IgD-negative memory B cell (primary cell): ENCODE results near the gene SLC9A8. TPM values are rescaled to one million over a fixed set of nuclear protein-coding genes. Genes with fewer than 3 reads are reported as not detected.

Experiments
- H3K27ac Mint-ChIP-seq, 3 donors: one replicate each; pipeline ENCODE4 v1.8.0; 2020 to 2022; ENCODE audit warnings: mild to moderate bottlenecking in 3 of 3, mixed read lengths in 3 of 3, moderate library complexity in 1 of 3
- H3K27me3 Mint-ChIP-seq: one replicate; pipeline ENCODE4 v1.8.0; 2021; ENCODE audit warnings: mixed read lengths
- H3K36me3 Mint-ChIP-seq: one replicate; pipeline ENCODE4 v1.8.0; 2020; ENCODE audit warnings: mild to moderate bottlenecking, mixed read lengths
- H3K4me1 Mint-ChIP-seq, 3 donors: one replicate each; pipeline ENCODE4 v1.8.0; 2020 to 2022; ENCODE audit warnings: mixed read lengths in 3 of 3, mild to moderate bottlenecking in 1 of 3
- H3K4me3 Mint-ChIP-seq, 4 donors: one replicate each; pipeline ENCODE4 v1.8.0; 2020 to 2022; ENCODE audit warnings: mild to moderate bottlenecking in 4 of 4, mixed read lengths in 4 of 4, moderate library complexity in 3 of 4
- H3K9me3 Mint-ChIP-seq, 3 donors: one replicate each; pipeline ENCODE4 v1.8.0; 2020 to 2021; ENCODE audit warnings: mixed read lengths in 3 of 3, mild to moderate bottlenecking in 1 of 3
- polyA plus RNA-seq: library from polyadenylated mRNA; unstranded; fragments of 300-500 nt; fragmentation: Illumina TruSeq; gene quantifications from one replicate; pipeline ENCODE4 v1.2.3, GENCODE V29; 2021

The SLC9A8 gene
- polyA plus RNA-seq, 1 donor from 2014 or later, result 13.2 TPM

DNA sequence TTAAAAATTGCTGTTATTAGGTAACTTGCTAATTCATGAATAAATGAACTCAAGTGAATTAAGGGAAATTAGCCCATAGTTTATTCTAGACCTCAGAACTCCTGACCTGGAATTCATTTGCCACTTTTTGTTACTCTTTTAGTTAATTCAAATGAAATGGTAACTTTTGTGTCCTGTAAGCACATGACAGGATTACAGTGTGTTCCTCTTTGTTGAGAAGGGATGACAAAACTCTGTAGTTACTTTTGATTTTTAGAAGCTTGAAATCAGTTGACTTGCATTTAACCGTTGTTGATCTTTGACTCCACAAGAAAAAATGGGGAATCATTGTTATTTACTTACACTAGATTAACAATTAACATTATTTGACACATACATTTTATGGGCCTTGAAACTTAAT, 6.2 kb downstream of the SLC9A8 start:
- peaks cover 10% of the 10 kb centered on the region for H3K36me3 Mint-ChIP-seq
- H3K27ac Mint-ChIP-seq, result no peak overlapping the region
- H3K4me1 Mint-ChIP-seq, result peaks cover 25 to 32% (median 28%) of the 10 kb centered on the region in 3 donors
- H3K9me3 Mint-ChIP-seq, result no peaks in the 10 kb centered on the region
- peaks cover 2% of the 10 kb centered on the region for H3K27me3 Mint-ChIP-seq
- H3K4me3 Mint-ChIP-seq, result no peak overlapping the region

GRCh38 chr20:49819702-49820101, 7.1 kb downstream of the SLC9A8 start:
- Mint-ChIP-seq H3K4me3 (no peak overlapping the region), H3K27me3 (peaks cover 2% of the 10 kb centered on the region), H3K36me3 (peaks cover 10% of the 10 kb centered on the region), H3K4me1 (peaks cover 20 to 30% (median 24%) of the 10 kb centered on the region in 3 donors), H3K27ac (no peak overlapping the region), H3K9me3 (no peaks in the 10 kb centered on the region)

DNA sequence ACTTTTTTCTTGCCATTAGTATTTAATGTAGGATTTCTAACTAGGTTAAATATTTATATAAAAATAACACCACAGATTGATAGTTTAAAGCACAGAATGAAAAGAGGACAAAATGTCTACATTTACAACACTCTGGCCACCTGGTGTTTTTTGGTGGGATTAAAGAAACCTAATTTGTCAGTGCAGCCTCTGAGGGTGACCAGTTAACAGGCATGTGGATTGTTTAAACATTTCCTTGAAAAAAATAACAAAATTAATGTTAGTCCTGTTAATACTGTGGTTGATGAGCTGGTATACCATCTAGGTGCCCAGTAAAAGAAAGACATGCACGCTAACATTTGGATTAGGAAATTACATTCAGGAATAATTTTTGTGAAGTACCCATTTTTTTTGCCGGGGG, 8.8 kb downstream of the SLC9A8 start:
- peaks cover 2% of the 10 kb centered on the region for H3K27me3 Mint-ChIP-seq
- H3K4me3 Mint-ChIP-seq, result no peak overlapping the region
- peaks cover 10% of the 10 kb centered on the region for H3K36me3 Mint-ChIP-seq
- peaks cover 16 to 27% (median 24%) of the 10 kb centered on the region in 3 donors for H3K4me1 Mint-ChIP-seq
- no peaks in the 10 kb centered on the region for H3K9me3 Mint-ChIP-seq
- H3K27ac Mint-ChIP-seq, result no peak overlapping the region

- Mint-ChIP-seq H3K4me3 (no peak overlapping the region), H3K27me3 (peaks cover 2% of the 10 kb centered on the region), H3K4me1 (peaks cover 16 to 27% (median 24%) of the 10 kb centered on the region in 3 donors), H3K36me3 (peaks cover 10% of the 10 kb centered on the region), H3K9me3 (no peaks in the 10 kb centered on the region), H3K27ac (no peak overlapping the region)
Measured at GRCh38 chr20:49821870-49822331, 9.3 kb downstream of the SLC9A8 start.

- Mint-ChIP-seq H3K4me3 (peak overlapping the region in 1 of 4 donors; percentile 15), H3K27me3 (peaks cover 2% of the 10 kb centered on the region), H3K27ac (peak overlapping the region; percentile 0 to 83 (median 80)), H3K9me3 (no peaks in the 10 kb centered on the region), H3K4me1 (peaks cover 16 to 27% (median 24%) of the 10 kb centered on the region in 3 donors), H3K36me3 (peaks cover 10% of the 10 kb centered on the region)
Measured at GRCh38 chr20:49823152-49823847, 10.7 kb downstream of the SLC9A8 start.

DNA sequence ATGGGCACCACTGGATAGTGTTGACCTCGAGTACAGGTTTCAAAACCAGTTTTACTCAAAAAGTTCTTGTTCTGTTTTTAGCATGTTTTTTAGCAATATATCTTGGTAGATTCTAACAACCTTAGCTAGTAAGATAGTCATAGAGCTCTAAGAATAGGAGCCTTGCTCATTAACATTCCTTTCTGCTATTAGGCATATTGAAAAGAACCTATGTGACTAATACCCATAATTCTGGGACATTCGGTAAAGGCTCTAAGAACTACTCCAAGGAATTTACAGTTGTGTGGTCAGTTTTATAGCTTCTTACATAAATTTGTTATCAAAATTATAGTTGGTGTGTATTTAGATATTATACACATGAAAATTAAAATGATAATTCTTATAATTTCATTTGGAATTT, 11.6 kb downstream of the SLC9A8 start:
- peaks cover 9% of the 10 kb centered on the region for H3K36me3 Mint-ChIP-seq
- H3K4me3 Mint-ChIP-seq, result no peak overlapping the region
- H3K27ac Mint-ChIP-seq, result peak overlapping the region in 1 of 3 donors; percentile 83
- no peaks in the 10 kb centered on the region for H3K9me3 Mint-ChIP-seq
- peaks cover 2% of the 10 kb centered on the region for H3K27me3 Mint-ChIP-seq
- H3K4me1 Mint-ChIP-seq, result peaks cover 16 to 27% (median 24%) of the 10 kb centered on the region in 3 donors

GRCh38 chr20:49825521-49826033, 12.9 kb downstream of the SLC9A8 start:
- H3K27me3 Mint-ChIP-seq, result peaks cover 2% of the 10 kb centered on the region
- H3K9me3 Mint-ChIP-seq, result no peaks in the 10 kb centered on the region
- peak overlapping the region in 1 of 3 donors; percentile 80 for H3K27ac Mint-ChIP-seq
- peaks cover 4% of the 10 kb centered on the region for H3K36me3 Mint-ChIP-seq
- H3K4me1 Mint-ChIP-seq, result peaks cover 16 to 27% (median 24%) of the 10 kb centered on the region in 3 donors
- H3K4me3 Mint-ChIP-seq, result no peak overlapping the region

DNA sequence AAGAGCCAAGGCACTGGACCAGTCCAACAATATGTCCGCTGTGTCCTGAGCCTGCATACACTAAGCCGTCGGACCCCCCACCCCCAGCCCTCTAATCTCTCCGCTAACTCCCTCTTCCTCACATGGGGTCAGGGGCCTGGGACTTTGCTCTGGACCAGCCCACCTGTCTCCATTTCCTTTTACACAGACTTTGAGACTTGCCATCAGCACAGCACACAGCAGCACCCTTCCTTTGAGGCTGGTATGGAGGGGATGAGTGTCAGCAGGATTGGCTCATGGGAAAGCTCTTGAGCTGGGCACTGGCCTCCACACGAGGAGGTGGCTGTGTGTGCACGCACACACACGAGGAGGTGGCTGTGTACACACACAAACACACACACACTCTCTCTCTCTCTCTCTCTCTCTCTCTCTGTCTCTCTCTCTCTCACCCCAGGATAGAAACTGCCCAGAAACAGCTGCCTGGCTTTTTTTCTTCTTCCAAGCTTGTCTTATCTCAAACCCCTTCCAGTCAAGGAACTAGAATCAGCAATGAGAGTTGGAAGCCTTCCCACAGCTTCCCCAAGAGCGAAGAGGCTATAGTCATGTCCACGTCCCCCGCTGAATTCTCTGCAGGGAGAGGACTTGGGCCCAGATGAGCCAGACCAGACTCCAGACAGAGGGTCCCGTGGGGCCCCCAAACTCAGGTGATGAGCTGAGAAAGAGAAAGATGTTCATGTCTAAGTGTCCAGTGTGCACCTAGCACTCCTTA, 18.6 kb downstream of the SLC9A8 start:
- Mint-ChIP-seq H3K9me3 (no peaks in the 10 kb centered on the region), H3K27me3 (no peaks in the 10 kb centered on the region), H3K4me3 (no peak overlapping the region), H3K27ac (peak overlapping the region in 1 of 3 donors; percentile 74), H3K4me1 (peaks cover 6 to 8% (median 7%) of the 10 kb centered on the region in 3 donors), H3K36me3 (peaks cover 12% of the 10 kb centered on the region)

DNA sequence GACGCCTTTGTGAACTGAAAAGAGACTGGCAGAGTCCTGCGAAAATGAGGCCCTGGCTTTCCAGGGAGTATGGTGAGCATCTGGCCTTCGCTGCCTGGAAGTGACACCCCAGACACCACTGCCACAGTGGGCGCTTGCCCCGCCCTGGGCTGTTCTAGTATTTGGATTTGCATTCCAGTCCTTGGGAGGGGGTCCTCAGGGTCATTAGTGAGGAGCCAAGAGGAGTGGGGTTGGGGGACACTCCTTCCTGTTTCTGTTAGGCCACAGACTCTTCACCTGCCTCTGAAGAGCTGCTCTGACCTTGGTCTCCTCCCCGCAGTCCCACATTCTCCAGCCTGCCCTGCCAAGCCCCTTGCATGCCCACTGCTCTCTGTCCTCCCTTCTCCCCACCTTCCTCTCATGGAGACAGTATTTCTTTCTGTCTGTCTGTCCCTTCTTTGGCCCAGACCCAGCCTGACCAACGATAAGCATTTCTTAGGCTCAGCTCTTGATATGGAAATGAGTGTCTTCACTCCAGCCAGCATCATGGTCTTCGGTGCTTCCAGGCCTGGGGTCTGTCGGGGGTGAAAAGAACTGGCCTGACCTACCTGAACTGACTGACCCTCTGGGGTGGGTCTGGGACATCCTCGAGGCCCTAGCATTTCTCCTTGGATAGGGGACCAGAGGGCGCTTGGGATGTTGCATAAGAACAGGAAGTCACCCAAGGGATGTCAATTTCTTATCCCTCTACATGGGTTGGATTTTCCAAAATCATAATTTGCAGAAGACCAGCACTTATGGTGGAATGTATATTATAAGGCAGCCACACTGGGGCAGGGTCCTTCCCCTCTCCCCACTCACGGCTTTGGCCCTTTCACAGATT, 19.4 kb downstream of the SLC9A8 start:
- H3K27ac Mint-ChIP-seq, result peak overlapping the region in 2 of 3 donors; percentile 49 to 53
- H3K4me3 Mint-ChIP-seq, result no peak overlapping the region
- peaks cover 12% of the 10 kb centered on the region for H3K36me3 Mint-ChIP-seq
- no peaks in the 10 kb centered on the region for H3K27me3 Mint-ChIP-seq
- peaks cover 6 to 8% (median 7%) of the 10 kb centered on the region in 3 donors for H3K4me1 Mint-ChIP-seq
- H3K9me3 Mint-ChIP-seq, result no peaks in the 10 kb centered on the region

DNA sequence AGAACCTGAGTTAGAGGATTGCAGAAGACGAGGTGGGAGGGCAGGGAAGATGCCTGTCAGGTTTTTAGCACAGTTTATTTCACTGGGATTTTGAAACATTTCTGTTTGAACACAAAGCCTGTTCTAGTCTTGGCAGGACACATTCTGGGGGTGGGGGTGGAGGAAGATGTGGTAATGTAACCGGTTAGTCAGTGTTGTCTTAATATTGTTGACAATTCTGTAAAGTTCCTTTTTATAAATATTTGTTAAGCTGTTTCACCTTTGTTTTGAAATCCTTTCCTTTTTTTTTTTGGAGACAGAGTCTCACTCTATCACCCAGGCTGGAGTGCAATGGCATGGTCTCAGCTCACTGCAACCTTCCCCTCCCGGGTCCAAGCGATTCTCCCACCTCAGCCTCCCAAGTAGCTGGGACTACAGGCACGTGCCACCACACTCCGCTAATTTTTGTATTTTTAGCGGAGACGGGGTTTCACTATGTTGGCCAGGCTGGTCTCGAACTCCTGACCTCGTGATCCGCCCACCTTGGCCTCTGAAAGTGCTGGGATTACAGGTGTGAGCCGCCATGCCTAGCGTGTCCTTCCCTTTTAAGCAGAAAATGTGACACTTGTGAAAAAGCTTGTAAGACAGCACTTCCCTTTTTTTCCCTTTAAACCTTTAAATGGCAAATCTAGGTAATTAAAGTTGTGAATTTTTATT, 20.2 kb downstream of the SLC9A8 start:
- Mint-ChIP-seq H3K4me3 (no peak overlapping the region), H3K27me3 (no peaks in the 10 kb centered on the region), H3K4me1 (peaks cover 6 to 8% (median 7%) of the 10 kb centered on the region in 3 donors), H3K9me3 (no peaks in the 10 kb centered on the region), H3K36me3 (peaks cover 12% of the 10 kb centered on the region), H3K27ac (peak overlapping the region; percentile 53 to 73 (median 70))

DNA sequence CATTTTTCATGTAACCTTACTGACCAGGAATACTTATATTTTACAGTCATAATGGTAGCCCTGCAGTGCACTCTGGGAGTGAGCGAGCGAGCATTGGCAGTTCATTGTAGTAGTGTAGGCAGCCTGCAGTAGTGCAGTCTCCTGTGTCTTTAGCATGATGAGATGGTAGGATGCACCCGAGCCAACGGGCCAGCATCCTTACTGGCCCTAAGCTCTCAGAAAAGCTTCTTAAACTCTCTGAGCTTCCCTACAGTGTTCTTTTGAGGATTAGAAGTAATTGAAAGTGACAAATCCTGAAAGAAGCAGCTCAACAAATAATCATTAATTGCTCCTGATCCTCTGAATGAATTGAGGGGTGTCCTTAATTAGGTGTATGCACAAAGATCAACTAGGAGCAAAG, 20.9 kb downstream of the SLC9A8 start:
- Mint-ChIP-seq H3K36me3 (peaks cover 12% of the 10 kb centered on the region), H3K27me3 (no peaks in the 10 kb centered on the region), H3K9me3 (no peaks in the 10 kb centered on the region), H3K27ac (peak overlapping the region in 2 of 3 donors; percentile 23 to 53), H3K4me3 (no peak overlapping the region), H3K4me1 (peaks cover 6 to 8% (median 7%) of the 10 kb centered on the region in 3 donors)

- Mint-ChIP-seq H3K4me1 (peaks cover 6 to 8% (median 7%) of the 10 kb centered on the region in 3 donors), H3K36me3 (peaks cover 10% of the 10 kb centered on the region), H3K9me3 (no peaks in the 10 kb centered on the region), H3K4me3 (no peak overlapping the region), H3K27ac (no peak overlapping the region), H3K27me3 (no peaks in the 10 kb centered on the region)
Measured at GRCh38 chr20:49835031-49835430, 22.4 kb downstream of the SLC9A8 start.

GRCh38 chr20:49838546-49838945, 25.9 kb downstream of the SLC9A8 start:
- H3K27ac Mint-ChIP-seq, result no peak overlapping the region

DNA sequence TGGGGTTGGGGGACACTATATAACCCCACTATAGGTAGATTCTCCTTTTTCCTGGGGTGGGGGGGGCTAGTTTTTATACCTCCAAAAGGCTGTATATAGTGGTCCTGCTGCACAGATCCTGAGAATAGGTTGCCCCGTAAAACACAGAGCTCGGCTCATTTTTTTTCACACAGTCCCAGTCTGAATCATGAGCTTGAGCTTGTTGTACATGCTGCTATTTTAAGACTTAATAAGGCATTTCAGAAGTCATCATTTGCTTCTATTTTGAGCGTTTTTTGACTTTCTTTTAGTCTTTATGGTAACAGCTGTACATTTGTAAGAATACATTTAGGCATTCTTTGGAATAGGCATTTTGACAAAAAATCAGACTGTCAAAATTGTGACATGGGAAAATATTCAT, 30.5 kb downstream of the SLC9A8 start:
- no peaks in the 10 kb centered on the region for H3K9me3 Mint-ChIP-seq
- H3K4me3 Mint-ChIP-seq, result no peak overlapping the region
- H3K27me3 Mint-ChIP-seq, result no peaks in the 10 kb centered on the region
- H3K4me1 Mint-ChIP-seq, result peaks cover 3 to 5% (median 4%) of the 10 kb centered on the region in 3 donors
- H3K27ac Mint-ChIP-seq, result peak overlapping the region in 1 of 3 donors; percentile 67
- peaks cover 1% of the 10 kb centered on the region for H3K36me3 Mint-ChIP-seq

More at GRCh38 chr20:49838546-49838945, 25.9 kb downstream of the SLC9A8 start:
- H3K27me3 Mint-ChIP-seq, result no peaks in the 10 kb centered on the region
- peaks cover 4% of the 10 kb centered on the region for H3K36me3 Mint-ChIP-seq
- H3K9me3 Mint-ChIP-seq, result no peaks in the 10 kb centered on the region
- H3K4me3 Mint-ChIP-seq, result no peak overlapping the region
- peaks cover 0 to 4% (median under 1%) of the 10 kb centered on the region in 3 donors for H3K4me1 Mint-ChIP-seq
